ENCODE data around the gene ADCY9.

Gene ADCY9

GRCh38 chr16:4138713-4139112 is 22.5 kb upstream of the ADCY9 start:
- no peak for DNase-seq (ENCODE audit: low read depth, low spot score)
- ChIA-PET CTCF (no interaction called here), POLR2A (no interaction called here)
- TF ChIP-seq CTCF (IDR thresholded peaks at IDR 0.05; ENCODE audit: insufficient read depth, low read length, missing control alignments), result no peak
- no peak overlapping the region for H3K4me3 ChIP-seq (ENCODE audit: low read depth, low read length)

- POLR2A ChIA-PET, result no interaction called here
- no peak overlapping the region for H3K4me3 ChIP-seq (ENCODE audit: low read depth, low read length)
- no peak for DNase-seq (ENCODE audit: low read depth, low spot score)
- CTCF ChIA-PET, result no interaction called here
- no peak for TF ChIP-seq CTCF (IDR thresholded peaks at IDR 0.05; ENCODE audit: insufficient read depth, low read length, missing control alignments)
Observed at GRCh38 chr16:4137438-4137837, 21.2 kb upstream of the ADCY9 start.

GRCh38 chr16:4136229-4136813 is 20.1 kb upstream of the ADCY9 start:
- H3K4me3 ChIP-seq (ENCODE audit: low read depth, low read length), result no peak overlapping the region
- ChIA-PET POLR2A (no interaction called here), CTCF (no interaction called here)
- no peak for TF ChIP-seq CTCF (IDR thresholded peaks at IDR 0.05; ENCODE audit: insufficient read depth, low read length, missing control alignments)
- DNase-seq (ENCODE audit: low read depth, low spot score), result no peak

GRCh38 chr16:4135537-4135936 is 19.3 kb upstream of the ADCY9 start:
- no peak for DNase-seq (ENCODE audit: low read depth, low spot score)
- H3K4me3 ChIP-seq (ENCODE audit: low read depth, low read length), result no peak overlapping the region
- ChIA-PET CTCF (no interaction called here), POLR2A (no interaction called here)
- no peak for TF ChIP-seq CTCF (IDR thresholded peaks at IDR 0.05; ENCODE audit: insufficient read depth, low read length, missing control alignments)

GRCh38 chr16:4133897-4134372 is 17.7 kb upstream of the ADCY9 start:
- H3K4me3 ChIP-seq (ENCODE audit: low read depth, low read length), result no peak overlapping the region
- no peak for TF ChIP-seq CTCF (IDR thresholded peaks at IDR 0.05; ENCODE audit: insufficient read depth, low read length, missing control alignments)
- POLR2A ChIA-PET, result no interaction called here
- DNase-seq (ENCODE audit: low read depth, low spot score), result no peak
- CTCF ChIA-PET, result no interaction called here

GRCh38 chr16:4131621-4132020 is 15.4 kb upstream of the ADCY9 start:
- CTCF ChIA-PET, result no interaction called here
- no peak for TF ChIP-seq CTCF (IDR thresholded peaks at IDR 0.05; ENCODE audit: insufficient read depth, low read length, missing control alignments)
- POLR2A ChIA-PET, result no interaction called here
- no peak for DNase-seq (ENCODE audit: low read depth, low spot score)
- no peak overlapping the region for H3K4me3 ChIP-seq (ENCODE audit: low read depth, low read length)
